Measurements from ENCODE around the gene HADH.

HADH gene

GRCh38 chr4:107987916-107988762 lies 1.6 kb upstream of the HADH start:
- TF ChIP-seq FOXM1 (IDR thresholded peaks at IDR 0.05; ENCODE audit: borderline replicate concordance, low read depth) (no peak), ZBTB7A (IDR thresholded peaks at IDR 0.05; ENCODE audit: low read depth) (no peak), TCF12 (IDR thresholded peaks at IDR 0.05; ENCODE audit: low read depth) (no peak), CEBPB (IDR thresholded peaks at IDR 0.05) (no peak), EGR1 (IDR thresholded peaks at IDR 0.05) (no peak), EP300 (IDR thresholded peaks at IDR 0.05; ENCODE audit: borderline replicate concordance) (no peak), NFIC (IDR thresholded peaks at IDR 0.05) (no peak), CREB1 (IDR thresholded peaks at IDR 0.05; ENCODE audit: low read depth) (no peak), TAF1 (IDR thresholded peaks at IDR 0.05; ENCODE audit: low read depth) (no peak), TEAD4 (IDR thresholded peaks at IDR 0.05) (no peak), MAX (IDR thresholded peaks at IDR 0.05) (no peak), RAD21 (IDR thresholded peaks at IDR 0.05; ENCODE audit: low read depth) (no peak), YY1 (IDR thresholded peaks at IDR 0.05; ENCODE audit: low read depth) (no peak)
- TF ChIP-seq, protein P1, sequence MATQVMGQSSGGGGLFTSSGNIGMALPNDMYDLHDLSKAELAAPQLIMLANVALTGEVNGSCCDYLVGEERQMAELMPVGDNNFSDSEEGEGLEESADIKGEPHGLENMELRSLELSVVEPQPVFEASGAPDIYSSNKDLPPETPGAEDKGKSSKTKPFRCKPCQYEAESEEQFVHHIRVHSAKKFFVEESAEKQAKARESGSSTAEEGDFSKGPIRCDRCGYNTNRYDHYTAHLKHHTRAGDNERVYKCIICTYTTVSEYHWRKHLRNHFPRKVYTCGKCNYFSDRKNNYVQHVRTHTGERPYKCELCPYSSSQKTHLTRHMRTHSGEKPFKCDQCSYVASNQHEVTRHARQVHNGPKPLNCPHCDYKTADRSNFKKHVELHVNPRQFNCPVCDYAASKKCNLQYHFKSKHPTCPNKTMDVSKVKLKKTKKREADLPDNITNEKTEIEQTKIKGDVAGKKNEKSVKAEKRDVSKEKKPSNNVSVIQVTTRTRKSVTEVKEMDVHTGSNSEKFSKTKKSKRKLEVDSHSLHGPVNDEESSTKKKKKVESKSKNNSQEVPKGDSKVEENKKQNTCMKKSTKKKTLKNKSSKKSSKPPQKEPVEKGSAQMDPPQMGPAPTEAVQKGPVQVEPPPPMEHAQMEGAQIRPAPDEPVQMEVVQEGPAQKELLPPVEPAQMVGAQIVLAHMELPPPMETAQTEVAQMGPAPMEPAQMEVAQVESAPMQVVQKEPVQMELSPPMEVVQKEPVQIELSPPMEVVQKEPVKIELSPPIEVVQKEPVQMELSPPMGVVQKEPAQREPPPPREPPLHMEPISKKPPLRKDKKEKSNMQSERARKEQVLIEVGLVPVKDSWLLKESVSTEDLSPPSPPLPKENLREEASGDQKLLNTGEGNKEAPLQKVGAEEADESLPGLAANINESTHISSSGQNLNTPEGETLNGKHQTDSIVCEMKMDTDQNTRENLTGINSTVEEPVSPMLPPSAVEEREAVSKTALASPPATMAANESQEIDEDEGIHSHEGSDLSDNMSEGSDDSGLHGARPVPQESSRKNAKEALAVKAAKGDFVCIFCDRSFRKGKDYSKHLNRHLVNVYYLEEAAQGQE (IDR thresholded peaks at IDR 0.05; ENCODE audit: low read depth), result no peak
- TF ChIP-seq, protein P2, sequence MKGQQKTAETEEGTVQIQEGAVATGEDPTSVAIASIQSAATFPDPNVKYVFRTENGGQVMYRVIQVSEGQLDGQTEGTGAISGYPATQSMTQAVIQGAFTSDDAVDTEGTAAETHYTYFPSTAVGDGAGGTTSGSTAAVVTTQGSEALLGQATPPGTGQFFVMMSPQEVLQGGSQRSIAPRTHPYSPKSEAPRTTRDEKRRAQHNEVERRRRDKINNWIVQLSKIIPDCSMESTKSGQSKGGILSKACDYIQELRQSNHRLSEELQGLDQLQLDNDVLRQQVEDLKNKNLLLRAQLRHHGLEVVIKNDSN (IDR thresholded peaks at IDR 0.05), result no peak

GRCh38 chr4:107988763-107989035 lies 990 bp upstream of the HADH start:
- TF ChIP-seq EP300 (IDR thresholded peaks at IDR 0.05; ENCODE audit: borderline replicate concordance) (no peak), CREB1 (IDR thresholded peaks at IDR 0.05; ENCODE audit: low read depth) (no peak), TAF1 (IDR thresholded peaks at IDR 0.05; ENCODE audit: low read depth) (no peak), TEAD4 (IDR thresholded peaks at IDR 0.05) (no peak), TCF12 (IDR thresholded peaks at IDR 0.05; ENCODE audit: low read depth) (no peak), ZBTB7A (IDR thresholded peaks at IDR 0.05; ENCODE audit: low read depth) (no peak)
- TF ChIP-seq, protein P2 (IDR thresholded peaks at IDR 0.05), result no peak

DNA sequence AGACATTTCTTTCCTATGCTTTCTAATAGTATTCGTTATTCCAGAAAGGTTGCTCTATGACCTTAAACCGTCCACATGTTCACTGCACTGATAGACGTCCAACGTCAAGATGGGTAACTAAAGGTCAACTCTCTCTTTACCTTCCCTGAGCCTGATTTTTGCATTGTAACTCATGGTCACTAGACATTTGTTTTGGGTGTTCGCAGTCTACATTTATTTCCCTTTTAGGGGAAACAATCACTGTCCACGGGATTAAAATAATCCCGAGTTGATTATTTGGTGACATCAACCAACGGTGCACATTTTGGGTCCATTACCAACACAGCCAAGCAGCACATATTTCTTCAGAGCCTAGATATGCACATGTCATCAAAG lies 540 bp upstream of the HADH start:
- no peak for TF ChIP-seq TEAD4 (IDR thresholded peaks at IDR 0.05)
- TF ChIP-seq NFIC (IDR thresholded peaks at IDR 0.05), result no peak
- TF ChIP-seq, protein P1 (IDR thresholded peaks at IDR 0.05; ENCODE audit: low read depth), result no peak
- no peak for TF ChIP-seq RAD21 (IDR thresholded peaks at IDR 0.05; ENCODE audit: low read depth)
- TF ChIP-seq TCF12 (IDR thresholded peaks at IDR 0.05; ENCODE audit: low read depth), result no peak
- no peak for TF ChIP-seq MAX (IDR thresholded peaks at IDR 0.05)
- TF ChIP-seq, protein P2 (IDR thresholded peaks at IDR 0.05), result no peak
- TF ChIP-seq ZBTB7A (IDR thresholded peaks at IDR 0.05; ENCODE audit: low read depth), result no peak
- TF ChIP-seq EP300 (IDR thresholded peaks at IDR 0.05; ENCODE audit: borderline replicate concordance), result no peak
- TF ChIP-seq TAF1 (IDR thresholded peaks at IDR 0.05; ENCODE audit: low read depth), result no peak
- no peak for TF ChIP-seq YY1 (IDR thresholded peaks at IDR 0.05; ENCODE audit: low read depth)
- no peak for TF ChIP-seq FOXM1 (IDR thresholded peaks at IDR 0.05; ENCODE audit: borderline replicate concordance, low read depth)
- no peak for TF ChIP-seq CEBPB (IDR thresholded peaks at IDR 0.05)
- no peak for TF ChIP-seq EGR1 (IDR thresholded peaks at IDR 0.05)
- TF ChIP-seq CREB1 (IDR thresholded peaks at IDR 0.05; ENCODE audit: low read depth), result no peak

DNA sequence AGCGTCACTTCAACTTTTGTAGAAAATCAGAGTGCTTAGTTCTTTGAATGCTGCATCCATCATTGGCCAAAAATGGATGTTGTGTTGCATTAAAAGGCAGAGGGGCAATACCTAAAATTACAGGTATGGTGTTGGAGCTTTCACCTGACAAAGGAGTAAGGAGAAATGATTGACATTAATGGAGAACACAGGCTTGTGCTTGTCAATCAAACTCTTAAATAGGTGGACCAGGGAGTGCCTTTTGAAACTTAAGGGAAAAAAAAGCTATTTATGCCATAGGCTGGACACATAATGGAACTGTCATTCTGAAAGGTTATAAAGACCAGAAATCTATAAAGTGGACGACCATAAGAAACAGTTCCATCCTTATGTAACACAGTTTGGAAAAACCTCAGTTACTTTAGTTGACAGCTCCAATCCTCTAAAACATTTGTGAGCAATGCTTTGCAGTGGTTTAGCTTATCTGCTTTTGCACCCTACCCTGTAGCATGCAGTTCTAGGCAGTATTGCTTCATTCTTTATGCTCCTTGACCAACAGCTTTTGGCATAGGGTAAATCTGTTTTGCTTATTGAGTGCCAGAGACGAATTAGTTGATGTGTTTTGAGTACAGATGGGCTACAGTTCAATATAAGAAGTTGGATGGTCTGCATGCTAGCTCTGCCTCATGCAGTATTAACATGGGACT lies 2.4 kb downstream of the HADH start:
- TF ChIP-seq, protein P2 (IDR thresholded peaks at IDR 0.05), result no peak
- no peak for TF ChIP-seq EGR1 (IDR thresholded peaks at IDR 0.05)
- no peak for TF ChIP-seq EP300 (IDR thresholded peaks at IDR 0.05; ENCODE audit: borderline replicate concordance)
- TF ChIP-seq ZBTB7A (IDR thresholded peaks at IDR 0.05; ENCODE audit: low read depth), result no peak
- no peak for TF ChIP-seq CREB1 (IDR thresholded peaks at IDR 0.05; ENCODE audit: low read depth)
- no peak for TF ChIP-seq TCF12 (IDR thresholded peaks at IDR 0.05; ENCODE audit: low read depth)
- no peak for TF ChIP-seq TEAD4 (IDR thresholded peaks at IDR 0.05)
- TF ChIP-seq YY1 (IDR thresholded peaks at IDR 0.05; ENCODE audit: low read depth), result no peak
- no peak for TF ChIP-seq CEBPB (IDR thresholded peaks at IDR 0.05)
- TF ChIP-seq, protein P1 (IDR thresholded peaks at IDR 0.05; ENCODE audit: low read depth), result no peak
- no peak for TF ChIP-seq MAX (IDR thresholded peaks at IDR 0.05)
- no peak for TF ChIP-seq FOXM1 (IDR thresholded peaks at IDR 0.05; ENCODE audit: borderline replicate concordance, low read depth)
- no peak for TF ChIP-seq NFIC (IDR thresholded peaks at IDR 0.05)
- no peak for TF ChIP-seq RAD21 (IDR thresholded peaks at IDR 0.05; ENCODE audit: low read depth)
- no peak for TF ChIP-seq TAF1 (IDR thresholded peaks at IDR 0.05; ENCODE audit: low read depth)

Measured in Ishikawa (cell line).